ENCODE results near the gene ADAMTS10. TPM values are rescaled to one million over a fixed set of nuclear protein-coding genes. Genes with fewer than 3 reads are reported as not detected.
"Not testable (repeated sequence)": the region's sequence is repeated elsewhere in the genome, so short reads cannot be mapped to it uniquely, and the experiment has no call there.

The ADAMTS10 gene
- total RNA-seq, 4 donors from 2014 or later, result 7.6 to 20.9 (median 14.7) TPM

- WGBS, 2 donors, result 82 to 83% methylated on average over 8 of the region's 8 CpGs
- H3K36me3 ChIP-seq, result no peaks in the 10 kb centered on the region
- no peaks in the 10 kb centered on the region for H3K27me3 ChIP-seq
- H3K27ac ChIP-seq, result no peak overlapping the region
- no peaks in the 10 kb centered on the region for H3K4me1 ChIP-seq
- no peak overlapping the region for H3K4me3 ChIP-seq (replicated peaks in 1 of 3)
- no peak for DNase-seq
- intact Hi-C loops (cut with DNase I), result no loop called here
- no peak for TF ChIP-seq POLR2A (IDR thresholded peaks at IDR 0.05)
- TF ChIP-seq, protein P1, sequence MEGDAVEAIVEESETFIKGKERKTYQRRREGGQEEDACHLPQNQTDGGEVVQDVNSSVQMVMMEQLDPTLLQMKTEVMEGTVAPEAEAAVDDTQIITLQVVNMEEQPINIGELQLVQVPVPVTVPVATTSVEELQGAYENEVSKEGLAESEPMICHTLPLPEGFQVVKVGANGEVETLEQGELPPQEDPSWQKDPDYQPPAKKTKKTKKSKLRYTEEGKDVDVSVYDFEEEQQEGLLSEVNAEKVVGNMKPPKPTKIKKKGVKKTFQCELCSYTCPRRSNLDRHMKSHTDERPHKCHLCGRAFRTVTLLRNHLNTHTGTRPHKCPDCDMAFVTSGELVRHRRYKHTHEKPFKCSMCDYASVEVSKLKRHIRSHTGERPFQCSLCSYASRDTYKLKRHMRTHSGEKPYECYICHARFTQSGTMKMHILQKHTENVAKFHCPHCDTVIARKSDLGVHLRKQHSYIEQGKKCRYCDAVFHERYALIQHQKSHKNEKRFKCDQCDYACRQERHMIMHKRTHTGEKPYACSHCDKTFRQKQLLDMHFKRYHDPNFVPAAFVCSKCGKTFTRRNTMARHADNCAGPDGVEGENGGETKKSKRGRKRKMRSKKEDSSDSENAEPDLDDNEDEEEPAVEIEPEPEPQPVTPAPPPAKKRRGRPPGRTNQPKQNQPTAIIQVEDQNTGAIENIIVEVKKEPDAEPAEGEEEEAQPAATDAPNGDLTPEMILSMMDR (IDR thresholded peaks at IDR 0.05), result no peak
- no peaks in the 10 kb centered on the region for H3K9me3 ChIP-seq
These were observed 16.3 kb upstream of the ADAMTS10 start for GRCh38 chr19:8626842-8627241.

DNA sequence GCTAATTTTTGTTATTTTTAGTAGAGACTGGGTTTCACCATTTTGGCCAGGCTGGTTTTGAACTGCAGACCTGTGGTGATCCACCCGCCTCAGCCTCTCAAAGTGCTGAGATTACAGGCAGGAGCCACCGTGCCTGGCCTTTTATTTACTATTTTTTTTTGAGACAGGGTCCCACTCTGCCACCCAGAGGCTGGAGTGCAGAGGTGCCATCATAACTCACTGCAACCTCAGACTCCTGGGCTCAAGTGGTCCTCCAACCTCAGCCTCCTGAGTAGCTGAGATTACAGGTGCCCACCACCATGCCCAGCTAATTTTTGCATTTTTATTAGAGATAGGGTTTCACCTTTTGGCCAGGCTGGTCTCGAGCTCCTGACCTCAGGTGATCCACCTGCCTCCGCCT lies 12.4 kb upstream of the ADAMTS10 start:
- H3K4me3 ChIP-seq (replicated peaks in 1 of 3); H3K4me1 ChIP-seq; H3K27ac ChIP-seq; H3K9me3 ChIP-seq; DNase-seq; intact Hi-C loops (cut with DNase I); H3K27me3 ChIP-seq; H3K36me3 ChIP-seq: not testable (repeated sequence)
- 52 to 60% methylated on average over 4 of the region's 4 CpGs for WGBS, 2 donors

DNA sequence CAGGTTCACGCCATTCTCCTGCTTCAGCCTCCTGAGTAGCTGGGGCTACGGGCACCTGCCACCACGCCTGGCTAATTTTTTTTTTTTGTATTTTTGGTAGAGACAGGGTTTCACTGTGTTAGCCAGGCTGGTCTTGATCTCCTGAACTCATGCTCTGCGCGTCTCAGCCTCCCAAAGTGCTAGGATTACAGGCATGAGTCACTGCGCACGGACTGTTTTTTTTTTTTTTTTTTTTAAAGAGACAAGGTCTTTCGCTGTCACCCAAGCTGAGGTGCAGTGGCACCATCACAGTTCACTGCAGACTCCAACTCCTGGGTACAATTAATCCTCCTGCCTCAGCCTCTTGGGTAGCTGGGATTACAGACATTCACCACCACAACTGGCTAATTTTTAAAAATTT lies 8.2 kb upstream of the ADAMTS10 start:
- no peak overlapping the region for H3K4me3 ChIP-seq (replicated peaks in 1 of 3)
- H3K36me3 ChIP-seq, result no peaks in the 10 kb centered on the region
- TF ChIP-seq, protein P1 (IDR thresholded peaks at IDR 0.05), result no peak
- TF ChIP-seq POLR2A (IDR thresholded peaks at IDR 0.05), result no peak
- H3K4me1 ChIP-seq, result no peaks in the 10 kb centered on the region
- H3K27ac ChIP-seq, result no peak overlapping the region
- intact Hi-C loops (cut with DNase I), result no loop called here
- H3K27me3 ChIP-seq, result no peaks in the 10 kb centered on the region
- WGBS, 2 donors, result 59 to 60% methylated on average over 8 of the region's 8 CpGs
- H3K9me3 ChIP-seq, result no peaks in the 10 kb centered on the region
- no peak for DNase-seq

DNA sequence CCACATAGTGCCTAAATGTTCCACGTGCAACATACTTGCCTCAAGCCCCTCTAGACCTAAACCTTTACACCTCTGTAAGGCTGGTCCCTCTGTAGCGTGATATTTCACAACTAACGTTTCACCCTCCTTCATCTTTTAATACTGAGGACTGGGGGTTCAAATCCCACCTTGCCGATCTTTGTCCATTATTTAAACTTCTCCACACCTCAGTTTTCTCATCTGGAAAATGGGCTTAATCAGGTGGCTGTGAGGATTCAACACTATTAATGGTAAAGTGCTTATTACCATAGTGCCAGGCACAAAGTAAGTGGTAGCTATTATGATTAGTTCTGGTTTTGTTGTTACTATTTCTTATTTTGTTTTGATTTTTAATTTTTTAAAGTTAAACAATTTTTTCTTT lies 7.5 kb upstream of the ADAMTS10 start:
- DNase-seq, result no peak
- H3K4me3 ChIP-seq (replicated peaks in 1 of 3), result no peak overlapping the region
- WGBS, 2 donors, result 83 to 88% methylated on average over 4 of the region's 4 CpGs
- intact Hi-C loops (cut with DNase I), result no loop called here
- H3K9me3 ChIP-seq, result no peaks in the 10 kb centered on the region
- H3K4me1 ChIP-seq, result no peaks in the 10 kb centered on the region
- TF ChIP-seq, protein P1 (IDR thresholded peaks at IDR 0.05), result no peak
- TF ChIP-seq POLR2A (IDR thresholded peaks at IDR 0.05), result no peak
- no peaks in the 10 kb centered on the region for H3K36me3 ChIP-seq
- H3K27ac ChIP-seq, result no peak overlapping the region
- no peaks in the 10 kb centered on the region for H3K27me3 ChIP-seq

DNA sequence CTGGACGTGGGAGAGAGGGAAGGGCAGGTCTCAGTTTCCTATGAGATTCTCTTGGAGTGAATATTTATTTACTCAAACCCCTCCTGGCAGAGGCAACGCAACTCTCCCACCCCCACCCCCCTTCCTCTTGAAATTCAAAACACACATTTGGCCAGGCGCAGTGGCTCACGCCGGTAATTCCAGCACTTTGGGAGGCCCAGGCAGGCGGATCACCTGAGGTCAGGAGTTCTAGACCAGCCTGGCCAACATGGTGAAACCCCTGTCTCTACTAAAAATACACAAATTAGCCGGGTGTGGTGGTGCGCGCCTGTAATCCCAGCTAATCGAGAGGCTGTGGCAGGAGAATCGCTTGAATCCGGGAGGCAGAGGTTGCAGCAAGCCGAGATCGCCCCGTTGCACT lies 6.8 kb upstream of the ADAMTS10 start:
- H3K36me3 ChIP-seq; DNase-seq; H3K27ac ChIP-seq; H3K4me1 ChIP-seq; intact Hi-C loops (cut with DNase I); H3K4me3 ChIP-seq (replicated peaks in 1 of 3); H3K9me3 ChIP-seq; H3K27me3 ChIP-seq: not testable (repeated sequence)
- WGBS, 2 donors, result 60% methylated on average over 15 of the region's 15 CpGs

- H3K27ac ChIP-seq, result no peak overlapping the region
- no peaks in the 10 kb centered on the region for H3K9me3 ChIP-seq
- TF ChIP-seq, protein P1 (IDR thresholded peaks at IDR 0.05), result no peak
- no peak for TF ChIP-seq POLR2A (IDR thresholded peaks at IDR 0.05)
- WGBS, 2 donors, result 86 to 87% methylated on average over 6 of the region's 6 CpGs
- H3K4me3 ChIP-seq (replicated peaks in 1 of 3), result no peak overlapping the region
- no peaks in the 10 kb centered on the region for H3K36me3 ChIP-seq
- intact Hi-C loops (cut with DNase I), result no loop called here
- DNase-seq, result no peak
- no peaks in the 10 kb centered on the region for H3K27me3 ChIP-seq
- no peaks in the 10 kb centered on the region for H3K4me1 ChIP-seq
These were observed 6.3 kb upstream of the ADAMTS10 start for GRCh38 chr19:8616861-8617260.
